Embryonic facial prominence (tissue), 1 donor: ENCODE data around the gene SPINT1.
"Not testable (repeated sequence)": the region's sequence is repeated elsewhere in the genome, so short reads cannot be mapped to it uniquely, and the experiment has no call there.

Experiments used
- DNase-seq: peaks from one replicate; pipeline ENCODE4 v3.0.0-alpha.2; 2016; ENCODE audit errors: extremely low spot score

The SPINT1 gene

DNA sequence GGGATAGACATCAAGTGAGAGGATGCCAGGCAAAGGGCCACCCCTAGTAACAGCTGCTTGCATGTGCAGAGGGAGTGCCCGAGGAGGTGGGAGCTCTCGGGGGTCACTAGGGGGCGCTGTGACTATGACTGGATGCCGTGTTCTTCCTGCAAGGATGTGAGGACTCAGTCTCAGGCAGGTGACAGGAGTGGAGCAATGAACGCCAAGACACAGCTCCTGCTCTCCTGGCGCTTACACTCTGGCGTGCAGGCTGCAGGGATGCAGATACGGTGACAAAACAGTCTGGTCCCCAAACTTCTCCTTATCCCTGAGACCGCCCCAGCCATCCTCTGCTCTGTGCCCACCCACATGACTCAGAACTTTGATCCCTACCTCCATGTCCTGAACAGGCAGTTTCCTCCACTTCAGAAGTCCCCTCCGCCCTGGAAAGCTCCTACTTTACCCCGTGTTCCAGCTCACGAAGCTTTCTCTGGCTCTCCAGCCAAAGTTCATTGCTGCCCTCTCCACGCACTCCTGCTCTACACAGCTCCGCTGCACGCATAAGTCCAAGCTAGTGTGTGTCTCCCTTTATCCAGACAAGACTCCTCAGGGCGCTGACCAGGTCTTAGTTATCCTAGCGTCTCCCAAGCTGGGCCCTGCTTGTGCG, 15.5 kb downstream of the SPINT1 start:
- DNase-seq, result no peak

DNA sequence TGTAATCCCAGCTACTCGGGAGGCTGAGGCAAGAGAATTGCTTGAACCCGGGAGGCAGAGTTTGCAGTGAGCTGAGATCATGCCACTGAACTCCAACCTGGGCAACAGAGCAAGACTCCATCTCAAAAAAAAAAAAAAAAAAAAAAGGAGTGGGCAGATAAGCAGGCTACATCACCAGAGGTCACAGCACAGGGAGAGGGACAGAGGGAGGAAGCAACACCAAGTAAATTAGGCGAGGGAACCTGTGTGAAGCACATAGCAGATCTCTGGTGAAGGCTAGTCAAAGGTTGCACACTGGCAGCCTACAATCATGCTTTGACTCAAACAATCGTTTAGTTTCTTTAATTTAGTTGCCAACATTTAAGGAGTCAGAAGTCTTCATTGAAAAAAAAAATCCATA, 17.3 kb downstream of the SPINT1 start:
- not testable (repeated sequence) for DNase-seq

DNA sequence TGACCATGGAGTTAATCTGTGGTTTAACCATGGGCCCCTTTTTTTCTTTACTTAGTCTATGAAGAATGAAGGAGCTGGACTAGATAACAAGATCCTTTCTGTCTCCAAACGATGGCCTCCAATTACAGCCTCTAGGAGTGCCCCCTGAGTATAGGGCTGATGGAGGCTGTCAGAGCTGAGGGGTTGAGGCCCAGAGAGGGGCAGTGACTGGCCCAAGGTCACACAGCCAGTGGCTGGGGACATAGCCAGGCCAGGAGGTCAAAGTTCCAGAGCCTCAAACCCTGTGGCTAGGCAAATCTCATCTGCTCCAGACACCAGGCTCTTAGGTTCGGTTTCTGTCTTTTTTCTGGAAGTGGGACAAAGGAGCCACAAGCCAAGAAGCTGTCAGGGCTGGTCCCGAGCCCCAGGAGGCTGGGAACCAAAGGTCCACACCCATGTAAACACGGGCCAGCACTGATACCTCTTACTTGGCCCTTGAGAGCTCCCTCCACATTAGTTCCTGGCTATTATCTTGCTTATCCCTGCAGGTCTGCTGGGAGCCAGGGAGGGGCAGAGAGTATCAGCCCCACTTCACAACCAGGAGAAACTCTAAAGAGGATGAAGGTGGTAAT, 19.9 kb downstream of the SPINT1 start:
- no peak for DNase-seq

DNA sequence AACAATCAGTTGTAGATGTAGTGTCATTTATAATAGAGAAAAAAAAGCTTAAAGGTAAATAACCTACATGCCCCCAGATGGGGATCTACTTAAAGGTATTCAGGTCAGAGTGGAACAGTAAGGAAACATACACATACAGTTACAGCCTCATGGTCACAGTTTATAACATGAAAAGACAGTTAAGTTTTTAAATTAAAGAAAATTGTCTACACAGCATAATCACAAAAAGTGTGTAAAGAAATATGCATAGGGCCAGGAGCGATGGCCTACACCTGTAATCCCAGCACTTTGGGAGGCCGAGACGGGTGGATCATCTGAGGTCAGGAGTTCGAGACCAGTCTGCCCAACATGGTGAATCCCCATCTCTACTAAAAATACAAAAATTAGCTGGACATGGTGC, 23.4 kb downstream of the SPINT1 start:
- DNase-seq, result no peak

DNA sequence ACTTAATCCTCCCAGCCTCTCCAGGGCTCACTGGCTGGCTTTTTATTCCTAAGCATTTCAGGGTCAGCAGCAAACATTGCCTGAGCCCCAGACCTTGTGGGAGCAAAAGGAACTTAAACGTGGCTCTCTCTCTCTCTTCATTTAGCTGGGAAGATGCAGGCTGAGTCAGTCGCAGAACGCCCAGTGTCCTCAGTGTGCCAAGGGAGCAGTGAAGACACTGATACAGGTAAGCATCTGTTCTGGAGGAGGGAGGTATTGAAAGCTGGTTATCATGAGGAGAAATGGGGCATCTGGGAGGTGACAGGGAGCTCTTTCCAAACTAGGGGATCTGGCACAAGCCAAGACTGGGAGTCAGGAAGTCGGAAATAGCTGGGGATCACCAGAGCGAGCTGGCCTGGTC, 25.8 kb downstream of the SPINT1 start:
- DNase-seq, result no peak

DNA sequence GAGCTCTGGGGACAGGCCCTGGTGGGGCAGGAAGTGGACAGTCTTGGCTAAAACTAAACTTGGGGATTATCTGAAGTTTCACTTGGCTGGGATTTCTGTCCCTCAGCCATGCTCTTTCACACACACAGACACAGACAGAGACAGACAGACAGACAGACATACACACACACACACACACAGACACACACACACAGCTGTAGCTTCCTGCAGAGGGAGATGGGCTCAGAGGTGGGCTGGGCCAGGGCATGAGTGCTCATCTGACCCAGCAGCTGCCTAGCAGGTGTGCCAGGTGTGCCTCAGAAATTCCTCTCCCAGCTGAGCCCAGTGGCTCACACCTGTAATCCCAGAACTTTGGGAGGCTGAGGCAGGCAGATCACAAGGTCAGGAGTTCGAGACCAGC, 26.9 kb downstream of the SPINT1 start:
- no peak for DNase-seq

DNA sequence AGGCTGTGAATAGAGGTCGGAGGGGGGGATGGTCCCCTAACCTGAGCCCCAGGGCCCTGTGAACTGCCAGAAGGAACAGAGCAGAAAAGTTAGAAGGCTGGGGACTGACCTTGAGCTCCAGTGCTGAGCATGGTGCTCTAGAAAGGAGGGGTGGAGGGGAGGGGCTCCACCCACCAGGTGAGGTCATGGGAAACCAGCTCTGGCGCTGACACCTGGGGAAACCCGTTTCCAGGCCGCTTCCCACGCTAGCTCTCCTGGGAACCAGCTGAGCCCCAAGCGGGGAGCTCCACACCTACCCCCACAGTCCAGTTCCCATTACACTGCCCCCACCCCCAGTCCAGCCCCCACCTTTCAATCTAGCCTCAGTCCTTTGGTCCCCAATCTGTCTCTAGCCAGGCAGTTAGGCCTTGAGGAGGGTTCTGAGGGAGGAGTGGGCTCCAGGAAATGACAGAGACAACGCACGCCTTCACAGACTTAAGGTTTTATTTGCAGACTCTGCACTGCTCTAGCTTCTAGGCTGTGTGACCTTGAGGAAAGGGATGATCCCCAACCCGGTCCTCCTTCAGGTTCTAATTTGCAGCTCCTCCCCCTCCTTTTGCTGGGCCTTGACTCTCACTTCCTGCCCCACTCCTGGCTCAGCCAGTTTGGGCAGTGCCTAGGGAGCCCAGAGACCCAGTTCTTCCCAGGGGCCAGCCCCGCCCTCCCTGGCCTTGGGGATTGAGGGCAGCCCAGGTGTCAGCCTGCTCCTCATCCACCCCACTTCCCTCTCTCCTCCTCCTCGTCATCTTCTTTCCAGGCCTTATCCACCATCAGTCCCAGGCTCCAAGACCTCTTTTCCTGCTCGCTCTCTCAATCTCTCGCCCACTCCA, 28.1 kb downstream of the SPINT1 start:
- no peak for DNase-seq

DNA sequence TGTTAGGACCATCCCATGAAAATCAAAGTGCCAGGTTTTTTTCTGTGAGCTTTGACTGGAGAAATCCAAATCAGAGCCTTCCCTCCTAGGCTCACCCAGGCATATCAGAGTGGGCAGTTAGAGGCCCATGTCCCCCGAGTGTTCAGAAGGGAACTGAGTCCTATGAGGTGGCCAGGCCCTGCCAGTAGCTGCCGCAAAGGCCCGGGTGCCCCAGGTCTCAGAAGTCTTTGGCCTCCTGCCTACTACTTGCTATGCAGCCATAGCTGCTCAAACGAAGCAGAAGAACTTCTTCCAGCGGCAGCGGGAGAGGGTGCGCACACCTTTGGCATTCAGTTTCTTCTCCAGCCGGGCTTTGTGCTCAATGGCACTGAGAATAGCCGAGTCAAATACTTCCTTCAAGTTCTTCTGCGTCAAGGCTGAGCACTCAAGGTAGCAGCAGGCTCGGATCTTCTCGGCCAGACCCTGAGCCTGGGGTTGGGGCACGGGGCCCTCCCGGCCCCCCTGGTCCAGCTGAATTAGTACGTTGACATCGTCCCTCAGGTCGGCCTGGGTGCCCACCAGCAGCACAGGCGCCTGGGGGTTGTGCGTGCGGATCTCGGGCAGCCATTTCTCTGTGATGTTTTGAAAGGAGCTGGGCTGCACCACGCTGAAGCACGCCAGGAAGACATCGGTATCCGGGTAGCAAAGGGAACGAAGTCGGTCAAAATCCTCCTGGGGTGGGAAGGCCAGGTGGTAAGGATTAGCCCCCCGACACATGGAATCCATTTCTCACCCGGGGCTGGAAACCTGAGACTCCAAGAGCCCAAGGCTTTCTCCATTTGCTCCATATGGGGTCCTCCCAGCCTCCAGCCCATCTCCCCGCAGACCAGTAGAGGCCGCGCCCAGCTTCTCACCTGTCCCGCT, 29.2 kb downstream of the SPINT1 start:
- DNase-seq, result no peak

DNA sequence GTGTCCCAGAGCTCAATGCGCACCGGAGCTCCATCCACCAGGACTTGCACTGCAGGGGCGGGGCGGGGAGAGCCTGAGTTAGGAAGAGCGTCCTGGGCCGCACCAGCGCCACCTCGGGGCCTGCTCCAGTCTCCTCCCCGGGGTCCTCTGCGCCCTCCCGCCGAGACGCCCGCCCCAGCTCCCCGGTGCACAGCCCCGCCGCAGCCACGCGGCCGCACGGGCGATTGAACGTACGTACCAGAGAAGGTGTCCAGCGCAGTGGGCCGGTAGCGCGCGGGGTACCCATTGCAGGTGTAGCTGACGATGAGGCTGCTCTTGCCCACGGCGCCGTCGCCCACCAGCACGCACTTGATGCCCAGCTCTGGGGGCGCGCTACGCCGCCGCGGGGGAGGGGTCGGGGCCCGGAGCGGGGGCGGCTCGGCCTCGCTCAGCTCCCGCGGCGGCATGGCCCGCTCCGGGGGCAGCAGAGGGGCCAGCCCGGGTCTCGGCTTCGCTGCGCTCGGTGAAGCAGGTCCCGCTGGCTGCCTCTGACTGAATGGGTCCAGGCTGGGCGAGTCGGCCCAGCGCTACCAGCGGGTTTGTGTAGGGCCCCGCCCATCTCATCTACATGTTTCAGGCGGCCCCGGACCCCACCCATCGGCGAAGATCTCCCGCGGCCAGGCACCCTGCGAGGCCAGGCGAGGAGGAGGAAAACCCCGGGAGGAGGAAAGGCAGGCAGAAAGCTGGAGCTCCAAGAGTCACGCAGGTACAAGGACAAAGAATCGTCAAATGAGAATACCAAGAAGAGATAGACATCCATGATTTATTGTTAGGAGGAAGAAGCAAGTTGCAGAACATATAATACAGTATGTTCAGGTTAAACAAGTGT, 30.1 kb downstream of the SPINT1 start, which contains the start of gene RHOV:
Gene RHOV (minus strand): TSS at position 541 of the 868 bp plus-strand sequence. CDS start 95 bp downstream, at position 446.
- DNase-seq, result no peak

DNA sequence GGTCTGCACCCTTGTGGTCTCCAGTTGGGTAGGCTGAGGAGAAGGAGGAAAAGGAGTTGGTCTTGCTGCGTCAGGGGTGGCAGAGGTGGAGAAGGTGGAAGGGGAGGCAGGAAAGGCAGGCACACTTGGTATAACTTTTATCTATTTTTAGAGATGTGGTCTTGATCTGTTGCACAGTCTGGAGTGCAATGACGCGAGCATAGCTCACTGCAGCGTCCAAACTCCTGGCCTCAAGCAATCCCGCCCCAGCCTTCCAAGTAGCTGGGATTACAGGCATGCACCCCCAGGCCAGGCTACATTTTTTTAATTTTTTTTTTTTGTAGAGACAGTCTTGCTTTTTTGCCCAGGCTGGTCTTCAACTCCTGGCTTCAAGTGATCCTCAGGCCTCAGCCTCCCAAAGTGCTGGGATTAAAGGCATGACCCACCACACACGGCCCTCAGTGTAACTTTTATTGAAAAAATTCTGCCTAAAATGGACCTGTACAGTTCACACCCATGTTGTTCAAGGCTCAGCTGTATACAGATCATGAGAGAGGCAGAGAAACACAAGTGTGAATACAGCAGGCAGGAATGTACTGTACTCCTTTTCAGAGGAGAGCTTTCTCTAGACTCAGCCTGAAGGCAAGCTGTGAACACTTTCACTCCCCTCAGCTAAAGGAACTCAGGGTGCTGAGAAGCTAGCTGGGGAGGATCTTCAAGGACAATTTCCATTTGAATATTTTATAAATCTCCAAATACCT, 32.3 kb downstream of the SPINT1 start:
- no peak for DNase-seq

DNA sequence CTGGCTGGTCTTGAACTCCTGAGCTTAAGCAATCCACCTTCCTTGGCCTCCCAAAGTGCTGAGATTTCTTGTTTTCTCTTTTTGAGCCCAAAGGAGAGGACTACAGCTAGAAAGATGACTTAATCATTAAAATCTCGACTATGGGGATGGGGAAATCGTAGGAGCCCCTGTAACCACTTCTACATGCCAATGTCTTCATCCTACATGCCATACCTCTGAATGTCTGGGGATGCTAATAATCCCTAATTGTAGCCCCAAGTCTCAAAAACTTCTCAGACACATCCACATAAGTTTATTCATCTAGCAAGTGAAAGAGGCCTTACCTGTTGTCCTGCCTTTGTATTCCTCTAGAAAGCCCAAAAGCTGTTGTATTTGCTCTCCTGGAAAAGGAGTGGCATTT, 33.8 kb downstream of the SPINT1 start:
- no peak for DNase-seq

DNA sequence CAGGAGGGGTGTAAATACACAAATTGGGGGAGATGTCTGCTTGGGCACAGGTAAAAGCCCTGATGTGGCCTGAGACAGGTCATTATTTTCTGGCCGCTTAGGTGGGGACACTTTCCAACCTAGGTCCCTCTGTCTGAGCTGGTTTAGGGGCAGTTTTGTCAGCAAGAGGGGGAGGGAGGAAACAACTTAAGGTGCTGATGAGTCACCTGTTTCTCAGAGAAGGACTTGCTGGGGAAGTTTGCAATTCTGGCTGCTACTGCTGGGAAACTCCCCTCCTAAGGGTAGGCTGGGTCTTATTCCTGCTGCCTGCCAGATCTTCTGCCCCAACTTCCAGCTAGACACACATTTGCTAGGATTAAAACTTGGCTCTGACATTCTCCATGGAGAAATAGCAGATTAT, 34.9 kb downstream of the SPINT1 start:
- no peak for DNase-seq

DNA sequence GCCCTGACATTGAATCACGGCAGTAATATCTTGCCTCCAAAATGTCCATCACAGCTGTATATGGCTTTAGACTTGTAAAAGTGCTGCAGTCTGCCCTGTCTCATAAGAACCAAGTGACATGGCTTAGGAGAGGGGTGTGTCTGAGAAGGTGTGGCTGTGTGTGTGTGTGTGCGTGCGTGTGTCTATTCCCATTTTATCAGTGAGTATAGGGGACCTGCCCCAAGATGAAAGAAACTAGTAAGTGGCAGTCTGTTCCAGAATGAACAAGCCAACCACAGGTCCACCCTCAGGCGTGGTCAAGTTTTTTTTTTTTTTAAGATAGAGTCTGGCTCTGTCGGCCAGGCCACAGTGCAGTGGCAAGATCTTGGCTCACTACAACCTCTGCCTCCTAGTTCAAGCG, 35.8 kb downstream of the SPINT1 start:
- DNase-seq, result no peak

DNA sequence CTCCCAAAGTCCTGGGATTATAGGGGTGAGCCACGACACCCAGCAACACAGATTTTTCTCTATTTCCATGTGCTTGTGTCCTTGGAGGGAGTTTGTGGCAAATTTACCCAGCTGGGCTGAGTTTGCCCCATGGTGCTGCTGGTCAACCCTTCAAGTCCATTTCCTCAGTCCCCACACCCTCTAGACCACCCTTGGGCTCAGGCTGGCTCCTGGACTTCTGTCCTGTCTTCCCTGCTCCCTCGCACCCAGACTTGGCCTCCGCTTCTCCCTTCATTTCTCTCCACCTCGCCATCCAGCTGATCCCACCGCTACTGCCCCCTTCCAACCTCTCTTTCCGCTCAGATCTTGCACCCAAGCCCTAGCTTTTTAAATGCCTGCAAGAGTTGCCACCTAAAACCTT, 37.5 kb downstream of the SPINT1 start:
- no peak for DNase-seq

DNA sequence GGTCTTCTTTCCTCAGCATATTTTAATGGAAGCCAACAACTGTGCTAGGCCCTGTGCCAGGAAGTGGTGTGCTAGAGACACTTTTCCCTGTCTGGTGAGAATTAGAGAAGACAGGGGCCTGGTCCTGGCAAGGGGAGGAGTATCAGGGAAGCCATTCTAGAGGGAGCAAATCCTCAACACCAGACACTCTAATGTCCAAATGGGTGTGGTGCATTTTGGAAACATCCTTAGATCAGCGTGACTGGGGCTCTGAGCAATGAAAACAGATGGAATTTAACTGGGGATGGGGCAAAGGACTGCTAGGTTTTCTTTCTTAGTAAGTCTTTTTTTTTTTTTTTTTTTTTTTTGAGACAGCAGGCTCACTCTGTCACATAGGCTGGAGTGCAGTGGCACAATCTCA, 42.7 kb downstream of the SPINT1 start:
- no peak for DNase-seq

DNA sequence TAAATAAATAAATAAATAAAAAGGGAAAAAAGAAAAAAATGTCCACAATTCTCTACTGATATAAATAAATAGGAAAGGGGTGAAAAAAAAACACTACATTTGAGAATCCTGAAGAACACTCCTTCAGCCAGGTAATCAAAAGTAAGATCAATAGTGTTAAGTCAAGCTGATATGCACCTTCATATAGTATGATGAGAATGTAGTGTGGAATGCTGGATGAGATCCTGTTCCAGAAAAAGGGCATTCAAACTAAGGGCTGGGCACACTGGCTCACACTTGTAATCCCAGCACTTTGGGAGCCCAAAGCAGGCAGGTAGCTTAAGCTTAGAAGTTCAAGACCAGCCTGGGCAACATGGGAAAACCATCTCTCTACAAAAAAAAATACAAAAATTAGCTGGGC, 45.3 kb downstream of the SPINT1 start:
- no peak for DNase-seq

DNA sequence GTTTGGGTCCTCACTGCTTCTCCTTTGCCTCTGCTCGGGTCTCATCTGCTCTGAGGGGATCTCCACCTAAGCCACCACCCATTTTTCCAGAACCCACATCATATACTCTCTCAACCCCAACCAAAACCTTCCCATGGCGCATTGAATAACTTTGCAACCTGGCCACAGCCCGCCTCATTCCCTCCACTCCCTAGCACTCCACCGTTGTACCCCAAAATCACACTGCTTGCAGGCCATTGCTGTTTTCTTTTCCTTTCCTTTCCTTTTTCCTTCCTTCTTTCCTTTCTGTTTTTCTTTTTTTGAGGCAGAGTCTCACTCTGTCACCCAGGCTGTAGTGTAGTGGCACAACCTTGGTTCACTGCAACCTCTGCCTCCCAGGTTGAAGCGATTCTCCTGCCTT, 47.3 kb downstream of the SPINT1 start:
- no peak for DNase-seq

DNA sequence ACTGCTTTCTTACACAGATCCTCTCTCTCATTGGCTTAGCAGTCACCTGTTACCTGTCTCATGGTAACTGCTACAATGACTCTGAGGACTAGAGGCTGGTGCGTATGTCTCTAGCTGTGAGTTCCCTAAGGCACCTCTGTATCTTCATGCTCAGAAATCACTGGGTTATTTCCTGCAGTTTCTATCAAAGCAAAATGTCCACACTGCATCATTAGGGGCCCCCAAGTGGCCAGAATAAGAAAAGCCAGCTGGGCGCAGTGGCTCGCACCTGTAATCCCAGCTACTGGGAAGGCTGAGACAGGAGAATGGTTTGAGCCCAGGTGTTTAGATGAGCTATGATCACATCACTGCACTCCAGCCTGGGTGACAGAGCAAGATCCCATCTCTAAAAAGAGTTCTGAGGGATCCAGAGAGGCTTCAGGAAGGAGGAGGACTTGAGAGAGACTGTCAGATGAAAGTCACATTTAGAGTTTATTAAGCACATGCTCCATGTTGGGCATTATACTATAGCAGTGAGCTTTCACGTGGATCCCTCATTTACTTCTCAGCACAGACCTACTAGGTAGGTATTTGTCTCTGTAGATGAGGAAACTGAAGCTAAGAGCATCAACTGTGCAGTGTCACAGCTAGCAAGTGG, 48.1 kb downstream of the SPINT1 start:
- no peak for DNase-seq

DNA sequence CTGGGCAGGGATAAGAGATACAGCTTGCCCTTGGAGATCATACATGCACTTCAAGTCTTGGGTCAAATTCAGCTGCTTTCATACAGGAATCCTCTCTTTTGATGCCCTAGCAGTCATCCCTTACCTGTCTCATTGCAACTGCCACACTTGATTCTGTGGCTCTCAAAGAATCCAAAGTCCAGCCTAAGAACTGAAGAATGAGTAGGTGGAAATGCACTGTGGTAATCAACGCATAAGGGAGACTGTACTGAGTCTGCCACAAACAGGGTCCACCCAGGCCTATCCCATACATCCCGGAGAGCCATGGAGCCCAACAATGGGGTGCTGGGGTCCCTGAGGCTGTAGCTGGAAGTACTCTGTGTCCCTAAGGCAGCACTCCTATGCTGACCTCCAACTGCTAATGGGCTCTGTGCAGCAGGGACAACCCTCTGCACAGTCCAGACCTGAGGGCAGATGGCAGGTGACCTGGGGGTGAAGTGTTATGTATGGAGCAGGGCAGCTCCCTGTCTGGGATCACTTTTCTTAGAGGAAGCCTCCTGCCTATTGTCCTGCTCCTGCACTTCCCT, 48.7 kb downstream of the SPINT1 start:
- DNase-seq, result no peak
